Measurements from ENCODE around the gene AMY1B.
"Not testable (repeated sequence)": the region's sequence is repeated elsewhere in the genome, so short reads cannot be mapped to it uniquely, and the experiment has no call there.

DNA sequence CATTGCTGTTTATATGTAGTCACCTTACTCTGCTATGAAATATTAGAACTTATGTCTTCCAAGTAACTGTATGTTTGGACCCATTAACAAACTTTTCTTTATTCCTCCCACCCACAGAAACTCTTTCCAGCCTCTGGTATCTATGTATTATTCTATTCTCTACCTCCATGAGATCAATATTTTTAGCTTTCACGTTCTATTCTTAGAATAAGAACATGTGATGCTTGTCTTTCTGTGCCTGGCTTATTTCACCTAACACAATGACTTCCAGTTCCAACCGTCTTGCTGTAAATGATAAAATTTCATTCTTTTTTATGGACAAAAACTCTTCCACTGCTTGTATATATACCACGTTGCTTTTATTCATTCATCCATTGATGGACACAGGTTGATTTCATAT lies 54.8 kb downstream of the AMY1B start:
- TF ChIP-seq EZH2phosphoT487 (IDR thresholded peaks at IDR 0.05; ENCODE audit: low read depth): not testable (repeated sequence)
- TF ChIP-seq, protein P1, sequence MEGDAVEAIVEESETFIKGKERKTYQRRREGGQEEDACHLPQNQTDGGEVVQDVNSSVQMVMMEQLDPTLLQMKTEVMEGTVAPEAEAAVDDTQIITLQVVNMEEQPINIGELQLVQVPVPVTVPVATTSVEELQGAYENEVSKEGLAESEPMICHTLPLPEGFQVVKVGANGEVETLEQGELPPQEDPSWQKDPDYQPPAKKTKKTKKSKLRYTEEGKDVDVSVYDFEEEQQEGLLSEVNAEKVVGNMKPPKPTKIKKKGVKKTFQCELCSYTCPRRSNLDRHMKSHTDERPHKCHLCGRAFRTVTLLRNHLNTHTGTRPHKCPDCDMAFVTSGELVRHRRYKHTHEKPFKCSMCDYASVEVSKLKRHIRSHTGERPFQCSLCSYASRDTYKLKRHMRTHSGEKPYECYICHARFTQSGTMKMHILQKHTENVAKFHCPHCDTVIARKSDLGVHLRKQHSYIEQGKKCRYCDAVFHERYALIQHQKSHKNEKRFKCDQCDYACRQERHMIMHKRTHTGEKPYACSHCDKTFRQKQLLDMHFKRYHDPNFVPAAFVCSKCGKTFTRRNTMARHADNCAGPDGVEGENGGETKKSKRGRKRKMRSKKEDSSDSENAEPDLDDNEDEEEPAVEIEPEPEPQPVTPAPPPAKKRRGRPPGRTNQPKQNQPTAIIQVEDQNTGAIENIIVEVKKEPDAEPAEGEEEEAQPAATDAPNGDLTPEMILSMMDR (IDR thresholded peaks at IDR 0.05; ENCODE audit: low read depth, low read length): not testable (repeated sequence)
